NCI-H82 treated with DMSO at 0.1 percent for 48 hours (cell line): ENCODE results near the gene ACOD1.

Experiments
- DNase-seq: peaks from one replicate; lab custom pipeline; 2025; ENCODE audit not compliant: unreplicated experiment; lab: John Stamatoyannopoulos, UW

The ACOD1 gene

GRCh38 chr13:76983676-76984075 is 35.4 kb downstream of the ACOD1 start:
- DNase-seq, result no peak

- no peak for DNase-seq
Measured at GRCh38 chr13:76991432-76991795, 43.1 kb downstream of the ACOD1 start.

GRCh38 chr13:76991796-76992547 is 43.7 kb downstream of the ACOD1 start, which contains the start of gene CLN5:
TSS of gene CLN5 (plus strand) at chr13:76992081. CDS start at chr13:76992099, 18 bp downstream.
- DNase-seq, result peak; percentile 78

GRCh38 chr13:76992548-76993001 is 44.3 kb downstream of the ACOD1 start:
- no peak for DNase-seq

- no peak for DNase-seq
Measured at GRCh38 chr13:76993021-76993420, 44.7 kb downstream of the ACOD1 start.

GRCh38 chr13:76993473-76993872 is 45.2 kb downstream of the ACOD1 start:
- no peak for DNase-seq

GRCh38 chr13:76994281-76994680 is 46.0 kb downstream of the ACOD1 start:
- no peak for DNase-seq

GRCh38 chr13:77000475-77000874 is 52.2 kb downstream of the ACOD1 start:
- no peak for DNase-seq

GRCh38 chr13:77001540-77001939 is 53.2 kb downstream of the ACOD1 start:
- no peak for DNase-seq

- DNase-seq, result no peak
Measured at GRCh38 chr13:77001963-77002587, 53.8 kb downstream of the ACOD1 start.

- peak; percentile 38 for DNase-seq
Measured at GRCh38 chr13:77002590-77003190, 54.4 kb downstream of the ACOD1 start.
